ENCODE results near the gene FKBP15. TPM values are rescaled to one million over a fixed set of nuclear protein-coding genes. Genes with fewer than 3 reads are reported as not detected.

Gene FKBP15
- total RNA-seq, result 15.6 and 19.1 TPM in 2 replicates

GRCh38 chr9:113221003-113221799 lies at the start of gene FKBP15, which contains the start of gene SLC31A1:
Gene FKBP15 (minus strand): TSS chr9:113221277. CDS start chr9:113221243, 34 bp downstream.
Gene SLC31A1 (plus strand): TSS chr9:113221544. CDS start chr9:113256149, 34,605 bp downstream.

GRCh38 chr9:113150670-113151611 lies 70.1 kb downstream of the FKBP15 start, which contains the start of gene SLC31A2:
Gene SLC31A2 (plus strand): TSS chr9:113151007. CDS start chr9:113151075, 68 bp downstream.

Other genes with a start within 250 kb of the FKBP15 start
- 0.09 and 2.1 TPM in 2 replicates for gene ZNF883, start 209.1 kb downstream of the FKBP15 start, total RNA-seq
- 0.63 and 1.4 TPM in 2 replicates for gene ZFP37, start 164.6 kb downstream of the FKBP15 start, total RNA-seq
- 4.3 and 5.0 TPM in 2 replicates for gene SLC31A2, start 70.3 kb downstream of the FKBP15 start, total RNA-seq
- 12.0 and 16.8 TPM in 2 replicates for gene SLC31A1, start 267 bp upstream of the FKBP15 start, total RNA-seq
- gene CDC26, start 54.3 kb upstream of the FKBP15 start, total RNA-seq, result 45.0 and 53.3 TPM in 2 replicates
- gene PRPF4, start 54.4 kb upstream of the FKBP15 start, total RNA-seq, result 26.6 and 27.1 TPM in 2 replicates
- gene RNF183, start 82.1 kb upstream of the FKBP15 start, total RNA-seq, result not detected in 2 replicates
- 0.54 and 0.75 TPM in 2 replicates for gene WDR31, start 119.0 kb upstream of the FKBP15 start, total RNA-seq
- not detected in 2 replicates for gene BSPRY, start 128.3 kb upstream of the FKBP15 start, total RNA-seq
- 4.9 TPM in 2 replicates for gene HDHD3, start 155.7 kb upstream of the FKBP15 start, total RNA-seq
- gene ALAD, start 180.0 kb upstream of the FKBP15 start, total RNA-seq, result 14.1 and 21.0 TPM in 2 replicates
- 40.4 and 55.8 TPM in 2 replicates for gene POLE3, start 189.4 kb upstream of the FKBP15 start, total RNA-seq
- 0.09 and 0.36 TPM in 2 replicates for gene C9orf43, start 189.5 kb upstream of the FKBP15 start, total RNA-seq
- 299 and 327 TPM in 2 replicates for gene RGS3, start 242.4 kb upstream of the FKBP15 start, total RNA-seq